Gastrocnemius medialis (tissue), 4 donors: ENCODE results near the gene CTSL.

ENCODE experiments used
- CTCF ChIP-seq, 5 experiments: fragments of 450-650 bp in 3 of 5; fragments of 200-600 bp in 2 of 5; sonication (generic) in 2 of 5; IDR thresholded peaks in 4 of 5; conservative IDR thresholded peaks in 1 of 5; 1 replicate in 4 of 5; 2 replicates in 1 of 5; pipeline ENCODE4 v1.5.1; 2016 to 2019; ENCODE audit warnings: antibody characterized with exemption in 5 of 5, mild to moderate bottlenecking in 3 of 5, moderate library complexity in 3 of 5
- POLR2A ChIP-seq, 2 donors: fragments of 450-650 bp; IDR thresholded peaks; one replicate each; pipeline ENCODE4 v1.6.1; 2017; ENCODE audit warnings: antibody characterized with exemption in 2 of 2, mild to moderate bottlenecking in 2 of 2, moderate library complexity in 2 of 2

- TF ChIP-seq POLR2A (IDR thresholded peaks at IDR 0.05) (no peak), CTCF (IDR thresholded peaks at IDR 0.05 in 4 of 5, conservative IDR thresholded peaks at IDR 0.05 in 1 of 5) (no peak)
These were observed 12.5 kb upstream of the CTSL start for GRCh38 chr9:87713278-87713987.
